K562 (cell line): ENCODE measurements around the gene TOR1B. TPM values are rescaled to one million over a fixed set of nuclear protein-coding genes. Genes with fewer than 3 reads are reported as not detected.

Source experiments
- ATAC-seq: fragments of 200-7000 bp; cut with Tn5 transposase; 3 replicates; pipeline ENCODE4 v1.9.1; 2020; ENCODE audit warnings: moderate library complexity
- BruUV-seq: library from RNA; stranded (reverse); fragments of 400-500 nt; replicated peaks from 2 replicates; lab custom pipeline; 2021; lab: Mats Ljungman, UMichigan
- CTCF ChIA-PET: fragments of 300-600 bp; formaldehyde crosslinking; extraction: SDS; loops from one replicate; lab custom pipeline; 2021; ENCODE audit warnings: low intra/inter-chr PET ratio; lab: Yijun Ruan, JAX
- POLR2A ChIA-PET: fragments of 300-600, 350-650 bp; sonication (Branson Sonifier 250); formaldehyde crosslinking; extraction: SDS; loops from one replicate; lab custom pipeline; 2021; ENCODE audit warnings: antibody characterized with exemption, inconsistent platforms; lab: Yijun Ruan, JAX
- DNase-seq, 4 experiments: peaks; one replicate each; pipeline versions ENCODE4 v3.0.0 to v3.0.0-alpha.2; 2011 to 2018; ENCODE audit warnings: low spot score in 3 of 4, mixed read lengths in 3 of 4; ENCODE audit errors: extremely low read depth in 1 of 4
- FAIRE-seq: peaks from 2 replicates; lab custom pipeline; 2011; peaks lifted over from hg19 to GRCh38; lab: Jason Lieb, UNC
- H2AFZ ChIP-seq: 2 replicates; pipeline ENCODE4 v1.6.0; 2011; ENCODE audit warnings: low read depth, low read length, control low read depth, inconsistent platforms
- H3K27ac ChIP-seq: fragments of 200-600 bp; 3 replicates; pipeline ENCODE4 v1.8.0; 2011; ENCODE audit warnings: low read depth, mild to moderate bottlenecking, control low read depth, inconsistent platforms, low read length, moderate library complexity, mixed read lengths; ENCODE audit errors: extremely low read depth
- H3K27me3 ChIP-seq, 2 experiments: fragments of 300-600 bp in 1 of 2; 2 replicates in 1 of 2; 3 replicates in 1 of 2; pipeline versions ENCODE4 v1.6.0 to v1.8.0; 2011; ENCODE audit warnings: inconsistent platforms in 2 of 2, low read length in 2 of 2, mild to moderate bottlenecking in 1 of 2, mixed read lengths in 1 of 2, moderate library complexity in 1 of 2; ENCODE audit not compliant: control insufficient read depth in 2 of 2, insufficient read depth in 2 of 2
- H3K36me3 ChIP-seq: fragments of 300-600 bp; 3 replicates; pipeline ENCODE4 v1.8.0; 2011; ENCODE audit warnings: mild to moderate bottlenecking, low read length, inconsistent platforms; ENCODE audit not compliant: control insufficient read depth, insufficient read depth
- H3K4me1 ChIP-seq, 2 experiments: fragments of 200-600 bp in 1 of 2; replicated peaks in 1 of 2; 2 replicates in 1 of 2; 3 replicates in 1 of 2; pipeline versions ENCODE4 v1.5.1 to v1.8.0; 2011; ENCODE audit warnings: inconsistent platforms in 2 of 2, low read length in 2 of 2, mild to moderate bottlenecking in 1 of 2, mixed read lengths in 1 of 2, moderate library complexity in 1 of 2; ENCODE audit not compliant: control insufficient read depth in 2 of 2, insufficient read depth in 2 of 2
- H3K4me2 ChIP-seq: 2 replicates; pipeline ENCODE4 v1.6.1; 2011; ENCODE audit warnings: low read length, control low read depth, inconsistent platforms, mixed read lengths; ENCODE audit not compliant: insufficient read depth
- H3K4me3 ChIP-seq: fragments of 200-600 bp; sonication (generic), shearing (Covaris generic); 2 replicates; pipeline ENCODE4 v1.5.1; 2016; ENCODE audit warnings: control low read depth, inconsistent platforms
- H3K79me2 ChIP-seq: fragments of 200-600 bp; 3 replicates; pipeline ENCODE4 v1.8.0; 2011; ENCODE audit warnings: low read length, inconsistent platforms; ENCODE audit not compliant: control insufficient read depth, insufficient read depth
- H3K9ac ChIP-seq, 2 experiments: 2 replicates each; pipeline versions ENCODE4 v1.6.0 to v1.6.1; 2011; ENCODE audit warnings: low read depth in 2 of 2, low read length in 2 of 2, control low read depth in 1 of 2, inconsistent platforms in 1 of 2, mild to moderate bottlenecking in 1 of 2, mixed read lengths in 1 of 2; ENCODE audit not compliant: insufficient read depth in 1 of 2
- H3K9me1 ChIP-seq: one replicate; pipeline ENCODE4 v1.6.0; 2011; ENCODE audit warnings: inconsistent platforms, mild to moderate bottlenecking, low read length, moderate library complexity; ENCODE audit not compliant: control insufficient read depth, insufficient read depth
- H3K9me3 ChIP-seq: replicated peaks from 2 replicates; pipeline ENCODE4 v1.5.1; 2011; ENCODE audit warnings: low read depth, low read length, inconsistent platforms; ENCODE audit not compliant: control insufficient read depth, insufficient read depth
- H4K20me1 ChIP-seq: replicated peaks from 2 replicates; pipeline ENCODE4 v1.6.1; 2011; ENCODE audit warnings: low read length, inconsistent platforms, mixed read lengths; ENCODE audit not compliant: control insufficient read depth, insufficient read depth
- ADNP ChIP-seq: fragments of 200-800 bp; sonication (Bioruptor generic); IDR thresholded peaks from 2 replicates; pipeline ENCODE4 v1.6.1; 2016; ENCODE audit warnings: missing genetic modification characterization, missing compliant biosample characterization
- EWSR1 ChIP-seq: fragments of 450-650 bp; IDR thresholded peaks from 2 replicates; pipeline ENCODE4 v1.6.1; 2018; ENCODE audit warnings: borderline replicate concordance, mild to moderate bottlenecking, low read depth, moderate library complexity; ENCODE audit not compliant: partially characterized antibody
- PTRF ChIP-seq: fragments of 450-650 bp; IDR thresholded peaks from 2 replicates; pipeline ENCODE4 v1.6.1; 2016; ENCODE audit warnings: mild to moderate bottlenecking, missing genetic modification characterization, missing compliant biosample characterization
- RBM15 ChIP-seq: fragments of 200-400 bp; formaldehyde crosslinking; IDR thresholded peaks from 2 replicates; pipeline ENCODE4 v1.6.1; 2018; ENCODE audit warnings: mild to moderate bottlenecking, low read length, moderate library complexity; ENCODE audit not compliant: insufficient read depth
- REST ChIP-seq, 2 experiments: fragments of 450-650 bp; formaldehyde crosslinking in 1 of 2; IDR thresholded peaks; 2 replicates each; pipeline versions ENCODE4 v1.4.0 to v1.6.1; 2014 to 2020; ENCODE audit warnings: mild to moderate bottlenecking in 2 of 2, borderline replicate concordance in 1 of 2, low read depth in 1 of 2
- SRF ChIP-seq, 2 experiments: fragments of 250-450, 450-650 bp in 1 of 2; sonication (Bioruptor Pico) in 1 of 2; sonication (generic) in 1 of 2; formaldehyde crosslinking; IDR thresholded peaks; 2 replicates each; pipeline versions ENCODE4 v1.5.0 to v1.5.1; 2020 to 2022; ENCODE audit warnings: mild to moderate bottlenecking in 1 of 2, missing genetic modification reagents in 1 of 2
- ZNF184 ChIP-seq: sonication (generic); formaldehyde crosslinking; IDR thresholded peaks from 2 replicates; pipeline ENCODE4 v1.5.0; 2020; ENCODE audit warnings: missing genetic modification reagents
- ZNF197 ChIP-seq: fragments of 200-800 bp; sonication (Bioruptor generic); IDR thresholded peaks from 2 replicates; pipeline ENCODE4 v1.6.1; 2016; ENCODE audit warnings: low read depth, missing genetic modification characterization, missing compliant biosample characterization
- ZNF766 ChIP-seq: fragments of 200-800 bp; sonication (Bioruptor generic); conservative IDR thresholded peaks from 2 replicates; pipeline ENCODE4 v1.6.1; 2016; ENCODE audit warnings: missing genetic modification characterization, missing compliant biosample characterization
- ZNF778 ChIP-seq: fragments of 450-650 bp; formaldehyde crosslinking; IDR thresholded peaks from 2 replicates; pipeline ENCODE4 v1.4.0; 2020; ENCODE audit warnings: mild to moderate bottlenecking, moderate library complexity
- WGBS: fragments of 100-300 bp; shearing (Covaris generic); methylation state at CpG from one replicate; pipeline ENCODE4 v1.1.6; 2016; ENCODE audit warnings: low coverage, mixed read lengths; ENCODE audit not compliant: insufficient coverage; ENCODE audit errors: missing lambda C conversion rate; 5-methylcytosine and 5-hydroxymethylcytosine counted together
- in situ Hi-C: fragments of 300-500 bp; cut with MboI; formaldehyde crosslinking; loops from 4 replicates; pipeline ENCODE4 v1.15.0; 2018; ENCODE audit warnings: inconsistent platforms, mixed read lengths
- intact Hi-C: fragments of 100-400 bp; cut with micrococcal nuclease; formaldehyde crosslinking; loops from 2 replicates; pipeline ENCODE4 v1.14.2; 2022
- polyA plus RNA-seq, 8 experiments: library from polyadenylated mRNA; depleted of rRNA in 4 of 8; stranded (reverse) in 5 of 8; unstranded in 3 of 8; fragments of >200 nt; fragmentation: Nextera tagmentation in 2 of 8; fragmentation: Illumina TruSeq in 1 of 8; extraction: Ambion mirVana in 2 of 8; extraction: Trizol in 1 of 8; gene quantifications; 2 replicates each; pipeline versions ENCODE4 v1.2.1 to v1.2.3, GENCODE V29; 2011 to 2014; ENCODE audit warnings: inconsistent platforms in 1 of 8, missing spikeins in 1 of 8
- total RNA-seq, 7 experiments: library from RNA; depleted of rRNA in 6 of 7; stranded (reverse); fragments of >200 nt in 6 of 7; fragmentation: Illumina TruSeq in 2 of 7; extraction: Trizol in 2 of 7; gene quantifications; 2 replicates each; pipeline versions ENCODE4 v1.2.1 to v1.2.3, GENCODE V29; 2011 to 2021; ENCODE audit warnings: low replicate concordance in 1 of 7
- TF ChIP-seq, protein P1 (sequence below): sonication (generic); formaldehyde crosslinking; IDR thresholded peaks from 2 replicates; pipeline ENCODE4 v1.8.1; 2023; ENCODE audit warnings: mild to moderate bottlenecking, missing genetic modification reagents

Gene TOR1B
- total and polyA plus RNA-seq, 9 of the 15 experiments (the other 6 are each of a cell fraction or from before 2014, with no cell fraction given) = 4.2 to 36.5 (median 24.6) TPM

GRCh38 chr9:129786481-129786880, 16.5 kb upstream of the TOR1B start:
- POLR2A ChIA-PET = interaction anchor here (0.6 to 1.3 kb wide), 6 partner anchors 25 to 93 kb away, joined by 3 to 5 read pairs (median 4); no protein-coding TSS in a partner anchor
- TF ChIP-seq RBM15 (no peak), REST (IDR thresholded peaks at IDR 0.05; ENCODE audit: borderline replicate concordance) (no peak), REST (CRISPR knock-in tag; IDR thresholded peaks at IDR 0.05; ENCODE audit: low read depth) (no peak), ZNF766 (CRISPR knock-in tag) (no peak), ZNF184 (CRISPR knock-in tag) (no peak), ADNP (tag) (no peak), EWSR1 (no peak), ZNF197 (no peak), SRF (CRISPR knock-in tag; IDR thresholded peaks at IDR 0.05) (no peak), ZNF778 (CRISPR knock-in tag) (no peak), PTRF (tag) (no peak)
- TF ChIP-seq, protein P1, sequence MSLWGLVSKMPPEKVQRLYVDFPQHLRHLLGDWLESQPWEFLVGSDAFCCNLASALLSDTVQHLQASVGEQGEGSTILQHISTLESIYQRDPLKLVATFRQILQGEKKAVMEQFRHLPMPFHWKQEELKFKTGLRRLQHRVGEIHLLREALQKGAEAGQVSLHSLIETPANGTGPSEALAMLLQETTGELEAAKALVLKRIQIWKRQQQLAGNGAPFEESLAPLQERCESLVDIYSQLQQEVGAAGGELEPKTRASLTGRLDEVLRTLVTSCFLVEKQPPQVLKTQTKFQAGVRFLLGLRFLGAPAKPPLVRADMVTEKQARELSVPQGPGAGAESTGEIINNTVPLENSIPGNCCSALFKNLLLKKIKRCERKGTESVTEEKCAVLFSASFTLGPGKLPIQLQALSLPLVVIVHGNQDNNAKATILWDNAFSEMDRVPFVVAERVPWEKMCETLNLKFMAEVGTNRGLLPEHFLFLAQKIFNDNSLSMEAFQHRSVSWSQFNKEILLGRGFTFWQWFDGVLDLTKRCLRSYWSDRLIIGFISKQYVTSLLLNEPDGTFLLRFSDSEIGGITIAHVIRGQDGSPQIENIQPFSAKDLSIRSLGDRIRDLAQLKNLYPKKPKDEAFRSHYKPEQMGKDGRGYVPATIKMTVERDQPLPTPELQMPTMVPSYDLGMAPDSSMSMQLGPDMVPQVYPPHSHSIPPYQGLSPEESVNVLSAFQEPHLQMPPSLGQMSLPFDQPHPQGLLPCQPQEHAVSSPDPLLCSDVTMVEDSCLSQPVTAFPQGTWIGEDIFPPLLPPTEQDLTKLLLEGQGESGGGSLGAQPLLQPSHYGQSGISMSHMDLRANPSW (CRISPR knock-in tag) = no peak

More at GRCh38 chr9:129786481-129786880, 16.5 kb upstream of the TOR1B start:
- Histone ChIP-seq H3K36me3 (no peaks in the 10 kb centered on the region), H3K9me3 (no peaks in the 10 kb centered on the region), H3K4me3 (no peak overlapping the region), H3K27ac (no peak overlapping the region), H3K27me3 (no peaks in the 10 kb centered on the region), H3K4me1 (peaks cover 15 to 24% of the 10 kb centered on the region in 2 experiments; a peak in 4 of 5 replicates), H3K79me2 (no peaks in the 10 kb centered on the region), H3K9ac (no peak overlapping the region), H2AFZ (peak overlapping the region; percentile 2; the same call in 1 of the 2 replicates), H4K20me1 (no peaks in the 10 kb centered on the region), H3K9me1 (no peaks in the 10 kb centered on the region), H3K4me2 (no peak overlapping the region)
- DNase-seq (no peak), ATAC-seq (no peak), FAIRE-seq (no peak)
- WGBS = 25% methylated on average over 10 of the region's 10 CpGs
- CTCF ChIA-PET = interaction anchor here (0.7 to 1.0 kb wide), 3 partner anchors 49 to 531 kb away, joined by 3 to 5 read pairs (median 4); no protein-coding TSS in a partner anchor
- in situ Hi-C loops = loop anchor here (10.0 to 25.0 kb wide), 2 partner anchors 1092 to 1499 kb away; partner anchors contain the start of genes GOLGA2 and SWI5
- intact Hi-C loops = loop anchor here (10.0 kb wide), 1 partner anchor 652 kb away; no protein-coding TSS in a partner anchor
- BruUV-seq = no TSS peak
